SK-N-DZ (cell line): ENCODE data around the gene KANK3.
"Not testable (repeated sequence)": the region's sequence is repeated elsewhere in the genome, so short reads cannot be mapped to it uniquely, and the experiment has no call there.

Source experiments
- DNase-seq: peaks from one replicate; pipeline ENCODE4 v3.0.0-alpha.2; 2015; ENCODE audit warnings: low spot score

Gene KANK3

GRCh38 chr19:8371011-8371804 is 28.1 kb upstream of the KANK3 start:
- DNase-seq, result no peak

GRCh38 chr19:8370176-8371010 is 27.3 kb upstream of the KANK3 start:
- DNase-seq, result no peak

GRCh38 chr19:8367327-8368001 is 24.4 kb upstream of the KANK3 start:
- DNase-seq, result peak; percentile 81

- DNase-seq, result no peak
These were observed 23.9 kb upstream of the KANK3 start for GRCh38 chr19:8366961-8367326.

- DNase-seq, result no peak
These were observed 23.1 kb upstream of the KANK3 start for GRCh38 chr19:8366121-8366581.

- DNase-seq, result peak; percentile 76
These were observed 21.0 kb upstream of the KANK3 start, which contains the start of gene ANGPTL4 for GRCh38 chr19:8363803-8364771. Gene ANGPTL4 (plus strand): TSS chr19:8364155. CDS start chr19:8364322, 167 bp downstream.

GRCh38 chr19:8361921-8362793 is 19.1 kb upstream of the KANK3 start:
- DNase-seq, result no peak

- no peak for DNase-seq
These were observed 17.1 kb upstream of the KANK3 start for GRCh38 chr19:8360196-8360595.

- DNase-seq, result no peak
These were observed 15.9 kb upstream of the KANK3 start for GRCh38 chr19:8358948-8359347.

GRCh38 chr19:8357007-8357521 is 14.0 kb upstream of the KANK3 start:
- no peak for DNase-seq

- DNase-seq, result no peak
These were observed 12.8 kb upstream of the KANK3 start for GRCh38 chr19:8355631-8356402.

GRCh38 chr19:8352845-8353244 is 9.8 kb upstream of the KANK3 start:
- not testable (repeated sequence) for DNase-seq

- DNase-seq, result no peak
These were observed 9.2 kb upstream of the KANK3 start for GRCh38 chr19:8352134-8352827.

- not testable (repeated sequence) for DNase-seq
These were observed 6.7 kb upstream of the KANK3 start for GRCh38 chr19:8349629-8350372.

GRCh38 chr19:8343483-8343844 is 402 bp upstream of the KANK3 start:
- DNase-seq, result no peak

- DNase-seq, result no peak
These were observed 762 bp downstream of the KANK3 start for GRCh38 chr19:8342316-8342683.

GRCh38 chr19:8341504-8341903 is 1.6 kb downstream of the KANK3 start:
- DNase-seq, result not testable (repeated sequence)
